Sigmoid colon (tissue), 7 donors: ENCODE data around the gene WDR75. TPM values are rescaled to one million over a fixed set of nuclear protein-coding genes. Genes with fewer than 3 reads are reported as not detected.
A peak's percentile ranks its signal among the peaks of the same experiment; 100 is the strongest.

Experiments used
- DNase-seq: peaks from one replicate; pipeline ENCODE4 v3.0.0-alpha.2; 2019
- H3K27ac ChIP-seq, 4 donors: fragments of 200-600 bp; sonication (generic); one replicate each; pipeline ENCODE4 v1.5.1; 2016 to 2019; ENCODE audit warnings: mild to moderate bottlenecking in 1 of 4
- H3K27me3 ChIP-seq, 3 donors: fragments of 200-600 bp; sonication (generic); one replicate each; pipeline ENCODE4 v1.5.1; 2019; ENCODE audit warnings: mild to moderate bottlenecking in 1 of 3
- H3K36me3 ChIP-seq, 4 donors: fragments of 200-600 bp; sonication (generic); one replicate each; pipeline ENCODE4 v1.5.1; 2016 to 2019
- H3K4me1 ChIP-seq, 4 donors: fragments of 200-600 bp; sonication (generic); one replicate each; pipeline ENCODE4 v1.5.1; 2017 to 2019
- H3K4me3 ChIP-seq, 4 donors: fragments of 200-600 bp; sonication (generic); one replicate each; pipeline ENCODE4 v1.5.1; 2017 to 2019; ENCODE audit warnings: mild to moderate bottlenecking in 2 of 4, moderate library complexity in 1 of 4
- H3K9me3 ChIP-seq, 4 donors: fragments of 200-600 bp in 3 of 4; sonication (generic) in 3 of 4; one replicate each; pipeline versions ENCODE4 v1.5.1 to v1.6.1; 2013 to 2019
- CTCF ChIP-seq, 4 experiments: fragments of 450-650 bp in 3 of 4; fragments of 200-600 bp in 1 of 4; IDR thresholded peaks; one replicate each; pipeline ENCODE4 v1.5.1; 2016 to 2019; ENCODE audit warnings: antibody characterized with exemption in 4 of 4, mild to moderate bottlenecking in 3 of 4, moderate library complexity in 2 of 4
- EP300 ChIP-seq, 4 donors: sonication (generic); formaldehyde crosslinking; IDR thresholded peaks; one replicate each; pipeline ENCODE4 v1.6.1; 2017; ENCODE audit warnings: antibody characterized with exemption in 4 of 4
- POLR2A ChIP-seq, 2 donors: fragments of 450-650 bp; IDR thresholded peaks; one replicate each; pipeline ENCODE4 v1.6.1; 2016; ENCODE audit warnings: antibody characterized with exemption in 2 of 2, mild to moderate bottlenecking in 2 of 2, moderate library complexity in 2 of 2
- POLR2AphosphoS5 ChIP-seq, 4 donors: sonication (generic); formaldehyde crosslinking; IDR thresholded peaks; one replicate each; pipeline ENCODE4 v1.6.1; 2017; ENCODE audit warnings: antibody characterized with exemption in 4 of 4
- WGBS, 2 donors: extraction: QIAGEN DNeasy Blood & Tissue Kit; methylation state at CpG; one replicate each; pipeline ENCODE4 v1.1.7; 2013; 5-methylcytosine and 5-hydroxymethylcytosine counted together
- intact Hi-C: fragments of 100-400 bp; cut with DNase I; formaldehyde crosslinking; loops from one replicate; pipeline ENCODE4 v1.15.1; 2023
- polyA plus RNA-seq, 3 donors: library from polyadenylated mRNA; stranded (reverse); fragments of 200-250 nt; gene quantifications; one replicate each; pipeline ENCODE4 v1.2.3, GENCODE V29; 2013
- total RNA-seq, 4 donors: library from RNA; depleted of rRNA; stranded (reverse); fragments of >200 nt; gene quantifications; one replicate each; pipeline ENCODE4 v1.1.0, GENCODE V29; 2016
- donor health status: healthy with polysubstance abuse.
- donor health status: Bipolar disorder and iron deficiency.
- donor health status: healthy.

Gene WDR75
- total and polyA plus RNA-seq, 7 donors = 7.6 to 43.5 (median 25.8) TPM

GRCh38 chr2:189437926-189438325 lies 3.3 kb upstream of the WDR75 start:
- Histone ChIP-seq H3K4me3 (no peak overlapping the region), H3K27me3 (no peaks in the 10 kb centered on the region), H3K4me1 (peaks cover 0 to 18% (median 13%) of the 10 kb centered on the region in 4 donors), H3K9me3 (no peaks in the 10 kb centered on the region), H3K27ac (no peak overlapping the region), H3K36me3 (no peaks in the 10 kb centered on the region)
- DNase-seq = no peak
- intact Hi-C loops = no loop called here
- TF ChIP-seq POLR2A (IDR thresholded peaks at IDR 0.05) = no peak
- no peak for TF ChIP-seq POLR2AphosphoS5 (IDR thresholded peaks at IDR 0.05)
- TF ChIP-seq EP300 (IDR thresholded peaks at IDR 0.05) = no peak
- TF ChIP-seq CTCF (IDR thresholded peaks at IDR 0.05) = no peak
- 58 to 77% methylated on average over 1 of the region's 1 CpG for WGBS, 2 donors

GRCh38 chr2:189439342-189439741 lies 1.9 kb upstream of the WDR75 start:
- Histone ChIP-seq H3K4me3 (no peak overlapping the region), H3K27ac (no peak overlapping the region), H3K27me3 (no peaks in the 10 kb centered on the region), H3K36me3 (no peaks in the 10 kb centered on the region), H3K9me3 (no peaks in the 10 kb centered on the region), H3K4me1 (peaks cover 0 to 27% (median 16%) of the 10 kb centered on the region in 4 donors)
- WGBS, 2 donors = 93 to 95% methylated on average over 1 of the region's 1 CpG
- intact Hi-C loops = no loop called here
- TF ChIP-seq POLR2A (IDR thresholded peaks at IDR 0.05) (no peak), EP300 (IDR thresholded peaks at IDR 0.05) (no peak), CTCF (IDR thresholded peaks at IDR 0.05) (no peak), POLR2AphosphoS5 (IDR thresholded peaks at IDR 0.05) (no peak)
- no peak for DNase-seq

- Histone ChIP-seq H3K27me3 (no peaks in the 10 kb centered on the region), H3K4me3 (peak overlapping the region; percentile 59 to 73 (median 72)), H3K9me3 (no peaks in the 10 kb centered on the region), H3K27ac (peak overlapping the region; percentile 90 to 95 (median 92)), H3K36me3 (no peaks in the 10 kb centered on the region), H3K4me1 (peaks cover 0 to 30% (median 19%) of the 10 kb centered on the region in 4 donors)
- WGBS, 2 donors = 0% methylated on average over 8 of the region's 8 CpGs
- TF ChIP-seq EP300 (IDR thresholded peaks at IDR 0.05) (no peak), POLR2AphosphoS5 (IDR thresholded peaks at IDR 0.05) (no peak), POLR2A (IDR thresholded peaks at IDR 0.05) (no peak), CTCF (IDR thresholded peaks at IDR 0.05) (no peak)
- DNase-seq = no peak
- intact Hi-C loops = loop anchor here (5.0 kb wide), 2 partner anchors 142 to 192 kb away; partner anchors contain the start of gene SLC40A1
Observed at GRCh38 chr2:189440644-189440946, 679 bp upstream of the WDR75 start.

- H3K4me3 ChIP-seq = peak overlapping the region; percentile 59 to 73 (median 72)
- peaks cover 0 to 30% (median 19%) of the 10 kb centered on the region in 4 donors for H3K4me1 ChIP-seq
- 0% methylated on average over 12 of the region's 12 CpGs for WGBS, 2 donors
- no peaks in the 10 kb centered on the region for H3K9me3 ChIP-seq
- no peak for DNase-seq
- no peaks in the 10 kb centered on the region for H3K27me3 ChIP-seq
- H3K36me3 ChIP-seq = peaks cover 0 to 5% (median 0%) of the 10 kb centered on the region in 4 donors
- TF ChIP-seq POLR2AphosphoS5 (IDR thresholded peaks at IDR 0.05) (no peak), POLR2A (IDR thresholded peaks at IDR 0.05) (no peak), CTCF (IDR thresholded peaks at IDR 0.05) (no peak), EP300 (IDR thresholded peaks at IDR 0.05) (no peak)
- H3K27ac ChIP-seq = peak overlapping the region; percentile 90 to 95 (median 92)
- intact Hi-C loops = loop anchor here (5.0 kb wide), 2 partner anchors 141 to 191 kb away; partner anchors contain the start of gene SLC40A1
Observed at GRCh38 chr2:189441709-189442074, 418 bp downstream of the WDR75 start.

DNA sequence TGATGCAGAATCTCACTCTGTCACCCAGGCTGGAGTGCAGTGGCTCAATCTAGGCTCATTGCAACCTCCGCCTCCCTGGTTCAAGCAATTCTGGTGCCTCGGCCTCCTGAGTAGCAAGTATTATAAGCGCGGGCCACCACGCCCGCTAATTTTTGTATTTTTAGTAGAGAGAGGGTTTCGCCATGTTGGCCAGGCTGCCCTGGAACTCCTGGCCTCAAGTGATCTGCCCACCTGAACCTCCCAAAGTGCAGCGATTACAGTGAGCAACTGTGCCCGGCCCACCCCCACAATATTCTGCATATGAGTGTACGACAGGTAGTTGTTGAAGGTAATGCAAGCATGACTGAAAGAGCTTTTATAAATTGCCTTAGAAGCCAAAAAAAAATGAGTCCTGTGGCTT lies 1.2 kb downstream of the WDR75 start:
- intact Hi-C loops = loop anchor here (5.0 kb wide), 2 partner anchors 140 to 190 kb away; partner anchors contain the start of gene SLC40A1
- H3K4me3 ChIP-seq = no peak overlapping the region
- no peak for TF ChIP-seq CTCF (IDR thresholded peaks at IDR 0.05)
- no peak for TF ChIP-seq EP300 (IDR thresholded peaks at IDR 0.05)
- no peak for TF ChIP-seq POLR2AphosphoS5 (IDR thresholded peaks at IDR 0.05)
- no peak for TF ChIP-seq POLR2A (IDR thresholded peaks at IDR 0.05)
- peaks cover 0 to 5% (median 0%) of the 10 kb centered on the region in 4 donors for H3K36me3 ChIP-seq
- no peak for DNase-seq
- H3K27ac ChIP-seq = no peak overlapping the region
- peaks cover 0 to 30% (median 19%) of the 10 kb centered on the region in 4 donors for H3K4me1 ChIP-seq
- H3K9me3 ChIP-seq = no peaks in the 10 kb centered on the region
- WGBS, 2 donors = 88 to 89% methylated on average over 10 of the region's 10 CpGs
- H3K27me3 ChIP-seq = no peaks in the 10 kb centered on the region
